Loucy (cell line): ENCODE results near the gene SGO2.

Experiments used
- EZH2phosphoT487 ChIP-seq: fragments of 200-600 bp; IDR thresholded peaks from 2 replicates; pipeline ENCODE4 v1.6.1; 2018; ENCODE audit warnings: antibody characterized with exemption, mild to moderate bottlenecking, moderate library complexity, borderline replicate concordance
- TF ChIP-seq, protein P1 (sequence below): fragments of 200-600 bp; sonication (generic); conservative IDR thresholded peaks from 2 replicates; pipeline ENCODE4 v1.5.1; 2014; ENCODE audit warnings: mild to moderate bottlenecking, antibody characterized with exemption, low read length

DNA sequence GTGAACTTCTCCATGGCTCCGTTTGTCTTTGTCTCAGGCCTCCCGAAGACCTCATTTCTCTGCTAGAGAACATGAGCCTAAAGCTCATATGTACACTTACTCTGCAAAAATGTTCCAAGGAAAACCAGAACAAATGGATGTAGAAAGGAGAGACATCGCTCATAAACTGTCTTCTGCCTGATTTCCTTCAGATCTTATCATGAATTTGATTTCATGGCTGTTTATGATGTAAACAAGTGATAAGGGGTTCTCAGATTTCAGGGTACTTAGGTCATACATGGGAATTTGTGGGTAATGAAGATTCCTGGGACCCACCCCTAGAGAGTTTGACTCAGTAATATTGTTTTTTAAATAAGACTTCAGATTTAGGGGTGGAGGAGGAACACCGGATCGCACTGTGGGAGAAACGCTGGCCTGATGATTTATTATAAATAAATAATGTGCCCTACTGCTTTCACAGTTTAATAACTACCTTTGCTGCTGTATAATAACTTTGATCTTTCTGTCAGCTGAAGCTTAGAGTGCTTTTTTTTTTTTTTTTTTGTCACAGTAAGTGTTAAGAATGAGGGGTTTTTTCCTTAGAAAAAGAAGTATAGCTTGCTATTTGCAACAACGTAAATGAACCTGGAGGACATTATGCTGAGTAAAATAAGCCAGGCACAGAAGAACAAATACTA is 74.7 kb downstream of the SGO2 start:
- no peak for TF ChIP-seq EZH2phosphoT487
- TF ChIP-seq, protein P1, sequence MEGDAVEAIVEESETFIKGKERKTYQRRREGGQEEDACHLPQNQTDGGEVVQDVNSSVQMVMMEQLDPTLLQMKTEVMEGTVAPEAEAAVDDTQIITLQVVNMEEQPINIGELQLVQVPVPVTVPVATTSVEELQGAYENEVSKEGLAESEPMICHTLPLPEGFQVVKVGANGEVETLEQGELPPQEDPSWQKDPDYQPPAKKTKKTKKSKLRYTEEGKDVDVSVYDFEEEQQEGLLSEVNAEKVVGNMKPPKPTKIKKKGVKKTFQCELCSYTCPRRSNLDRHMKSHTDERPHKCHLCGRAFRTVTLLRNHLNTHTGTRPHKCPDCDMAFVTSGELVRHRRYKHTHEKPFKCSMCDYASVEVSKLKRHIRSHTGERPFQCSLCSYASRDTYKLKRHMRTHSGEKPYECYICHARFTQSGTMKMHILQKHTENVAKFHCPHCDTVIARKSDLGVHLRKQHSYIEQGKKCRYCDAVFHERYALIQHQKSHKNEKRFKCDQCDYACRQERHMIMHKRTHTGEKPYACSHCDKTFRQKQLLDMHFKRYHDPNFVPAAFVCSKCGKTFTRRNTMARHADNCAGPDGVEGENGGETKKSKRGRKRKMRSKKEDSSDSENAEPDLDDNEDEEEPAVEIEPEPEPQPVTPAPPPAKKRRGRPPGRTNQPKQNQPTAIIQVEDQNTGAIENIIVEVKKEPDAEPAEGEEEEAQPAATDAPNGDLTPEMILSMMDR = no peak
